ENCODE results near the gene TNFSF18. TPM values are rescaled to one million over a fixed set of nuclear protein-coding genes. Genes with fewer than 3 reads are reported as not detected.
"Not testable (repeated sequence)": the region's sequence is repeated elsewhere in the genome, so short reads cannot be mapped to it uniquely, and the experiment has no call there.

TNFSF18 gene
- total and polyA plus RNA-seq, 3 donors from 2014 or later: 0.16 to 0.43 (median 0.16) TPM

GRCh38 chr1:173094541-173094940, 43.8 kb upstream of the TNFSF18 start:
- Histone ChIP-seq H3K9me3 (no peaks in the 10 kb centered on the region), H3K27ac (no peak overlapping the region), H3K4me1 (no peaks in the 10 kb centered on the region), H3K36me3 (ENCODE audit: low read depth, missing control alignments) (no peaks in the 10 kb centered on the region), H3K27me3 (no peaks in the 10 kb centered on the region), H3K4me3 (no peak overlapping the region)
- intact Hi-C loops (cut with DNase I; ENCODE audit: low total_unique reads): no loop called here
- no peak for DNase-seq
- WGBS, 2 donors: 93 to 94% methylated on average over 4 of the region's 4 CpGs
- no peak for TF ChIP-seq CTCF (IDR thresholded peaks at IDR 0.05)
- TF ChIP-seq POLR2A (IDR thresholded peaks at IDR 0.05): no peak

GRCh38 chr1:173093691-173094445, 43.1 kb upstream of the TNFSF18 start:
- TF ChIP-seq POLR2A (IDR thresholded peaks at IDR 0.05) (no peak), CTCF (IDR thresholded peaks at IDR 0.05) (no peak)
- Histone ChIP-seq H3K27ac (no peak overlapping the region), H3K36me3 (ENCODE audit: low read depth, missing control alignments) (no peaks in the 10 kb centered on the region), H3K27me3 (no peaks in the 10 kb centered on the region), H3K4me3 (no peak overlapping the region), H3K4me1 (no peaks in the 10 kb centered on the region), H3K9me3 (no peaks in the 10 kb centered on the region)
- no peak for DNase-seq
- intact Hi-C loops (cut with DNase I; ENCODE audit: low total_unique reads): no loop called here

DNA sequence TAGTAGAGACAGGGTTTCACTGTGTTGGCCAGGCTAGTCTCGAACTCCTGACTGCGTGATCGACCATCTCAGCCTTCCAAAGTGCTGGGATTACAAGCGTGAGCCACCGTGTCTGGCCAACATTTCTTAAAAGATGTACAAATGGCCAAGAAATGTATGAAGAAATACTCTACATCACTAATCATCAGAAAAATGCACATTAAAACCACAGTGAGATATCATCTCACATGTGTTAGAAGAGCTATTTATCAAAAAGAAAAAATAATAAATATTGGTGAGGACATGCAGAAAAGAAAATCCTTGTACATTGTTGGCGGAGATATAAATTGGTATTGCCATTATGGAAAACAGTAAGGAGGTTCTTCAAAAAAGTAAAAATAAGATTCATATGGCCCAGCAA, 33.6 kb upstream of the TNFSF18 start:
- H3K9me3 ChIP-seq: no peaks in the 10 kb centered on the region
- H3K4me1 ChIP-seq: no peaks in the 10 kb centered on the region
- H3K4me3 ChIP-seq: no peak overlapping the region
- 98% methylated on average over 6 of the region's 6 CpGs for WGBS, 2 donors
- no peak for TF ChIP-seq CTCF (IDR thresholded peaks at IDR 0.05)
- TF ChIP-seq POLR2A (IDR thresholded peaks at IDR 0.05): no peak
- intact Hi-C loops (cut with DNase I; ENCODE audit: low total_unique reads): no loop called here
- no peaks in the 10 kb centered on the region for H3K36me3 ChIP-seq (ENCODE audit: low read depth, missing control alignments)
- H3K27ac ChIP-seq: no peak overlapping the region
- no peaks in the 10 kb centered on the region for H3K27me3 ChIP-seq
- DNase-seq: no peak

- Histone ChIP-seq H3K36me3 (ENCODE audit: low read depth, missing control alignments) (no peaks in the 10 kb centered on the region), H3K27me3 (no peaks in the 10 kb centered on the region), H3K4me1 (no peaks in the 10 kb centered on the region), H3K27ac (no peak overlapping the region), H3K9me3 (no peaks in the 10 kb centered on the region), H3K4me3 (no peak overlapping the region)
- 59 to 79% methylated on average over 1 of the region's 1 CpG for WGBS, 2 donors
- intact Hi-C loops (cut with DNase I; ENCODE audit: low total_unique reads): no loop called here
- TF ChIP-seq POLR2A (IDR thresholded peaks at IDR 0.05) (no peak), CTCF (IDR thresholded peaks at IDR 0.05) (no peak)
- no peak for DNase-seq
Measured at GRCh38 chr1:173082913-173083312, 32.2 kb upstream of the TNFSF18 start.

DNA sequence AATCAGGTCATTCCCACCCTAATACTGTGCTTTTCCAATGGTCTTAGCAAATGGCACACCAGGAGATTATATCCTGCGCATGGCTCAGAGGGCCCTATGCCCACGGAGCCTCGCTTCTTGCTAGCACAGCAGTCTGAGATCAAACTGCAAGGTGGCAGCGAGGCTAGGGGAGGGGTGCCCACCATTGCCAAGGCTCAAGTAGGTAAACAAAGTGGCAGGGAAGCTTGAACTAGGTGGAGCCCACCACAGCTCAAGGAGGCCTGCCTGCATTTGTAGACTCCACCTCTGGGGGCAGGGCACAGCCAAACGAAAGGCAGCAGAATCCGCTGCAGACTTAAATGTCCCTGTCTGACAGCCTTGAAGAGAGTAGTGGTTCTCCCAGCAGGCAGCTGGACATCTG, 23.5 kb upstream of the TNFSF18 start:
- H3K4me1 ChIP-seq; H3K36me3 ChIP-seq (ENCODE audit: low read depth, missing control alignments); intact Hi-C loops (cut with DNase I; ENCODE audit: low total_unique reads); H3K27me3 ChIP-seq; H3K4me3 ChIP-seq; DNase-seq; H3K9me3 ChIP-seq; H3K27ac ChIP-seq: not testable (repeated sequence)
- WGBS, 2 donors: 96 to 98% methylated on average over 4 to 6 of the region's 6 CpGs

All from testis (tissue), 3 donors.